Hematopoietic multipotent progenitor cell treated with erythropoietin and hydrocortisone succinate and interleukin-3 and kit ligand, for 8 days (in vitro differentiated cells): ENCODE results near the gene IGFALS.

Experiments
- DNase-seq: peaks from one replicate; pipeline ENCODE4 v3.0.0-alpha.2; 2015

Gene IGFALS

GRCh38 chr16:1817716-1818115 is 24.2 kb upstream of the IGFALS start:
- DNase-seq: no peak

- DNase-seq: no peak
These were observed 23.7 kb upstream of the IGFALS start for GRCh38 chr16:1817276-1817589.

GRCh38 chr16:1816396-1817275 is 23.1 kb upstream of the IGFALS start:
- no peak for DNase-seq

- DNase-seq: no peak
These were observed 22.0 kb upstream of the IGFALS start for GRCh38 chr16:1815461-1815860.

- DNase-seq: peak; percentile 86
These were observed 19.2 kb upstream of the IGFALS start for GRCh38 chr16:1812732-1813163.

GRCh38 chr16:1810536-1810935 is 17.0 kb upstream of the IGFALS start:
- no peak for DNase-seq

GRCh38 chr16:1810106-1810505 is 16.6 kb upstream of the IGFALS start:
- DNase-seq: no peak

- no peak for DNase-seq
These were observed 15.8 kb upstream of the IGFALS start for GRCh38 chr16:1809281-1809801.

GRCh38 chr16:1808691-1809090 is 15.2 kb upstream of the IGFALS start:
- no peak for DNase-seq

- no peak for DNase-seq
These were observed 14.1 kb upstream of the IGFALS start for GRCh38 chr16:1807626-1808025.

GRCh38 chr16:1800701-1801100 is 7.2 kb upstream of the IGFALS start:
- no peak for DNase-seq

- DNase-seq: peak; percentile 69
These were observed 5.8 kb upstream of the IGFALS start for GRCh38 chr16:1799263-1799662.

- DNase-seq: no peak
These were observed 1.6 kb upstream of the IGFALS start for GRCh38 chr16:1794908-1795666.

- DNase-seq: no peak
These were observed 841 bp upstream of the IGFALS start for GRCh38 chr16:1794221-1794871.

- no peak for DNase-seq
These were observed 498 bp downstream of the IGFALS start for GRCh38 chr16:1792836-1793577.

GRCh38 chr16:1791943-1792812 is 1.3 kb downstream of the IGFALS start:
- no peak for DNase-seq

- DNase-seq: no peak
These were observed 2.1 kb downstream of the IGFALS start for GRCh38 chr16:1791256-1791942.

GRCh38 chr16:1790611-1791255 is 2.8 kb downstream of the IGFALS start:
- DNase-seq: no peak

GRCh38 chr16:1790261-1790610 is 3.3 kb downstream of the IGFALS start:
- no peak for DNase-seq

GRCh38 chr16:1789643-1790045 is 3.9 kb downstream of the IGFALS start:
- DNase-seq: no peak

- no peak for DNase-seq
These were observed 4.8 kb downstream of the IGFALS start for GRCh38 chr16:1788708-1789100.
